K562 (cell line): ENCODE data around the gene EGF. TPM values are rescaled to one million over a fixed set of nuclear protein-coding genes. Genes with fewer than 3 reads are reported as not detected.

Experiments
- ATAC-seq: fragments of 200-7000 bp; cut with Tn5 transposase; 3 replicates; pipeline ENCODE4 v1.9.1; 2020; ENCODE audit warnings: moderate library complexity
- BruUV-seq: library from RNA; stranded (reverse); fragments of 400-500 nt; replicated peaks from 2 replicates; lab custom pipeline; 2021; lab: Mats Ljungman, UMichigan
- CTCF ChIA-PET: fragments of 300-600 bp; formaldehyde crosslinking; extraction: SDS; loops from one replicate; lab custom pipeline; 2021; ENCODE audit warnings: low intra/inter-chr PET ratio; lab: Yijun Ruan, JAX
- POLR2A ChIA-PET: fragments of 300-600, 350-650 bp; sonication (Branson Sonifier 250); formaldehyde crosslinking; extraction: SDS; loops from one replicate; lab custom pipeline; 2021; ENCODE audit warnings: antibody characterized with exemption, inconsistent platforms; lab: Yijun Ruan, JAX
- DNase-seq, 4 experiments: peaks; one replicate each; pipeline versions ENCODE4 v3.0.0 to v3.0.0-alpha.2; 2011 to 2018; ENCODE audit warnings: low spot score in 3 of 4, mixed read lengths in 3 of 4; ENCODE audit errors: extremely low read depth in 1 of 4
- FAIRE-seq: peaks from 2 replicates; lab custom pipeline; 2011; peaks lifted over from hg19 to GRCh38; lab: Jason Lieb, UNC
- H2AFZ ChIP-seq: 2 replicates; pipeline ENCODE4 v1.6.0; 2011; ENCODE audit warnings: low read depth, low read length, control low read depth, inconsistent platforms
- H3K27ac ChIP-seq: fragments of 200-600 bp; 3 replicates; pipeline ENCODE4 v1.8.0; 2011; ENCODE audit warnings: low read depth, mild to moderate bottlenecking, control low read depth, inconsistent platforms, low read length, moderate library complexity, mixed read lengths; ENCODE audit errors: extremely low read depth
- H3K27me3 ChIP-seq, 2 experiments: fragments of 300-600 bp in 1 of 2; 2 replicates in 1 of 2; 3 replicates in 1 of 2; pipeline versions ENCODE4 v1.6.0 to v1.8.0; 2011; ENCODE audit warnings: inconsistent platforms in 2 of 2, low read length in 2 of 2, mild to moderate bottlenecking in 1 of 2, mixed read lengths in 1 of 2, moderate library complexity in 1 of 2; ENCODE audit not compliant: control insufficient read depth in 2 of 2, insufficient read depth in 2 of 2
- H3K36me3 ChIP-seq: fragments of 300-600 bp; 3 replicates; pipeline ENCODE4 v1.8.0; 2011; ENCODE audit warnings: mild to moderate bottlenecking, low read length, inconsistent platforms; ENCODE audit not compliant: control insufficient read depth, insufficient read depth
- H3K4me1 ChIP-seq, 2 experiments: fragments of 200-600 bp in 1 of 2; replicated peaks in 1 of 2; 2 replicates in 1 of 2; 3 replicates in 1 of 2; pipeline versions ENCODE4 v1.5.1 to v1.8.0; 2011; ENCODE audit warnings: inconsistent platforms in 2 of 2, low read length in 2 of 2, mild to moderate bottlenecking in 1 of 2, mixed read lengths in 1 of 2, moderate library complexity in 1 of 2; ENCODE audit not compliant: control insufficient read depth in 2 of 2, insufficient read depth in 2 of 2
- H3K4me2 ChIP-seq: 2 replicates; pipeline ENCODE4 v1.6.1; 2011; ENCODE audit warnings: low read length, control low read depth, inconsistent platforms, mixed read lengths; ENCODE audit not compliant: insufficient read depth
- H3K4me3 ChIP-seq: fragments of 200-600 bp; sonication (generic), shearing (Covaris generic); 2 replicates; pipeline ENCODE4 v1.5.1; 2016; ENCODE audit warnings: control low read depth, inconsistent platforms
- H3K79me2 ChIP-seq: fragments of 200-600 bp; 3 replicates; pipeline ENCODE4 v1.8.0; 2011; ENCODE audit warnings: low read length, inconsistent platforms; ENCODE audit not compliant: control insufficient read depth, insufficient read depth
- H3K9ac ChIP-seq, 2 experiments: 2 replicates each; pipeline versions ENCODE4 v1.6.0 to v1.6.1; 2011; ENCODE audit warnings: low read depth in 2 of 2, low read length in 2 of 2, control low read depth in 1 of 2, inconsistent platforms in 1 of 2, mild to moderate bottlenecking in 1 of 2, mixed read lengths in 1 of 2; ENCODE audit not compliant: insufficient read depth in 1 of 2
- H3K9me1 ChIP-seq: one replicate; pipeline ENCODE4 v1.6.0; 2011; ENCODE audit warnings: inconsistent platforms, mild to moderate bottlenecking, low read length, moderate library complexity; ENCODE audit not compliant: control insufficient read depth, insufficient read depth
- H3K9me3 ChIP-seq: replicated peaks from 2 replicates; pipeline ENCODE4 v1.5.1; 2011; ENCODE audit warnings: low read depth, low read length, inconsistent platforms; ENCODE audit not compliant: control insufficient read depth, insufficient read depth
- H4K20me1 ChIP-seq: replicated peaks from 2 replicates; pipeline ENCODE4 v1.6.1; 2011; ENCODE audit warnings: low read length, inconsistent platforms, mixed read lengths; ENCODE audit not compliant: control insufficient read depth, insufficient read depth
- ETV1 ChIP-seq: fragments of 450-650 bp; conservative IDR thresholded peaks from 2 replicates; pipeline ENCODE4 v1.6.1; 2016; ENCODE audit warnings: missing genetic modification characterization, control low read depth, low read depth, missing compliant biosample characterization
- GMEB1 ChIP-seq: fragments of 250-450 bp; sonication (Bioruptor Pico); IDR thresholded peaks from 2 replicates; pipeline ENCODE4 v1.4.0; 2020; ENCODE audit warnings: mild to moderate bottlenecking
- HMGXB4 ChIP-seq: sonication (generic); formaldehyde crosslinking; IDR thresholded peaks from 2 replicates; pipeline ENCODE4 v1.8.1; 2023; ENCODE audit warnings: mild to moderate bottlenecking, missing genetic modification reagents
- MIER1 ChIP-seq: fragments of 450-650 bp; IDR thresholded peaks from 2 replicates; pipeline ENCODE4 v1.6.1; 2016; ENCODE audit warnings: antibody characterized with exemption, mild to moderate bottlenecking, low read depth
- NR1H2 ChIP-seq: sonication (generic); formaldehyde crosslinking; IDR thresholded peaks from 2 replicates; pipeline ENCODE4 v1.4.0; 2020; ENCODE audit warnings: mild to moderate bottlenecking, missing genetic modification reagents
- PRMT5 ChIP-seq: sonication (generic); formaldehyde crosslinking; IDR thresholded peaks from 2 replicates; pipeline ENCODE4 v1.5.0; 2020; ENCODE audit warnings: missing genetic modification reagents
- TAF15 ChIP-seq: fragments of 200-400 bp; formaldehyde crosslinking; IDR thresholded peaks from 2 replicates; pipeline ENCODE4 v1.6.1; 2017; ENCODE audit warnings: mild to moderate bottlenecking, low read depth, low read length, moderate library complexity
- TCF15 ChIP-seq: fragments of 250-450 bp; sonication (Bioruptor Pico); IDR thresholded peaks from 2 replicates; pipeline ENCODE4 v1.8.0; 2022; ENCODE audit warnings: moderate library complexity, mild to moderate bottlenecking, inconsistent platforms
- XRCC5 ChIP-seq: fragments of 200-400 bp; formaldehyde crosslinking; IDR thresholded peaks from 2 replicates; pipeline ENCODE4 v1.6.1; 2017; ENCODE audit warnings: low read depth, mild to moderate bottlenecking, low read length
- ZBTB9 ChIP-seq: fragments of 450-650 bp; formaldehyde crosslinking; IDR thresholded peaks from 2 replicates; pipeline ENCODE4 v1.4.0; 2020; ENCODE audit warnings: mild to moderate bottlenecking, moderate library complexity
- ZKSCAN3 ChIP-seq: fragments of 250-450 bp; sonication (Bioruptor Pico); IDR thresholded peaks from 2 replicates; pipeline ENCODE4 v1.4.0; 2020
- ZNF347 ChIP-seq: fragments of 450-650 bp; formaldehyde crosslinking; IDR thresholded peaks from 2 replicates; pipeline ENCODE4 v1.4.0; 2020; ENCODE audit warnings: low read depth, mild to moderate bottlenecking, moderate library complexity
- ZNF696 ChIP-seq: fragments of 250-450 bp; sonication (Bioruptor Pico); conservative IDR thresholded peaks from 2 replicates; pipeline ENCODE4 v1.4.0; 2020; ENCODE audit warnings: mild to moderate bottlenecking, moderate library complexity
- WGBS: fragments of 100-300 bp; shearing (Covaris generic); methylation state at CpG from one replicate; pipeline ENCODE4 v1.1.6; 2016; ENCODE audit warnings: low coverage, mixed read lengths; ENCODE audit not compliant: insufficient coverage; ENCODE audit errors: missing lambda C conversion rate; 5-methylcytosine and 5-hydroxymethylcytosine counted together
- in situ Hi-C: fragments of 300-500 bp; cut with MboI; formaldehyde crosslinking; loops from 4 replicates; pipeline ENCODE4 v1.15.0; 2018; ENCODE audit warnings: inconsistent platforms, mixed read lengths
- intact Hi-C: fragments of 100-400 bp; cut with micrococcal nuclease; formaldehyde crosslinking; loops from 2 replicates; pipeline ENCODE4 v1.14.2; 2022
- polyA plus RNA-seq, 8 experiments: library from polyadenylated mRNA; depleted of rRNA in 4 of 8; stranded (reverse) in 5 of 8; unstranded in 3 of 8; fragments of >200 nt; fragmentation: Nextera tagmentation in 2 of 8; fragmentation: Illumina TruSeq in 1 of 8; extraction: Ambion mirVana in 2 of 8; extraction: Trizol in 1 of 8; gene quantifications; 2 replicates each; pipeline versions ENCODE4 v1.2.1 to v1.2.3, GENCODE V29; 2011 to 2014; ENCODE audit warnings: inconsistent platforms in 1 of 8, missing spikeins in 1 of 8
- total RNA-seq, 7 experiments: library from RNA; depleted of rRNA in 6 of 7; stranded (reverse); fragments of >200 nt in 6 of 7; fragmentation: Illumina TruSeq in 2 of 7; extraction: Trizol in 2 of 7; gene quantifications; 2 replicates each; pipeline versions ENCODE4 v1.2.1 to v1.2.3, GENCODE V29; 2011 to 2021; ENCODE audit warnings: low replicate concordance in 1 of 7

EGF gene
- total and polyA plus RNA-seq, 9 of the 15 experiments (the other 6 are each of a cell fraction or from before 2014, with no cell fraction given) = 0.32 to 3.1 (median 1.3) TPM

GRCh38 chr4:109982521-109982920, 69.8 kb downstream of the EGF start:
- H2AFZ ChIP-seq = no peak overlapping the region
- WGBS = 0% methylated on average over 3 of the region's 3 CpGs
- no peak overlapping the region for H3K4me3 ChIP-seq
- in situ Hi-C loops = loop anchor here (10.0 kb wide), 1 partner anchor 558 kb away; no protein-coding TSS in a partner anchor
- no peaks in the 10 kb centered on the region for H3K79me2 ChIP-seq
- H3K4me1 ChIP-seq = no peaks in the 10 kb centered on the region
- CTCF ChIA-PET = no interaction called here
- no peaks in the 10 kb centered on the region for H3K9me1 ChIP-seq
- no peak overlapping the region for H3K4me2 ChIP-seq
- no TSS peak for BruUV-seq
- H3K9me3 ChIP-seq = no peaks in the 10 kb centered on the region
- POLR2A ChIA-PET = no interaction called here
- no peak overlapping the region for H3K27ac ChIP-seq
- H3K9ac ChIP-seq = no peak overlapping the region
- no peaks in the 10 kb centered on the region for H4K20me1 ChIP-seq
- H3K36me3 ChIP-seq = no peaks in the 10 kb centered on the region
- FAIRE-seq (no peak), ATAC-seq (no peak), DNase-seq (no peak)
- TF ChIP-seq ZNF347 (CRISPR knock-in tag) (no peak), TAF15 (no peak), MIER1 (no peak), GMEB1 (CRISPR knock-in tag) (no peak), ETV1 (no peak), ZKSCAN3 (CRISPR knock-in tag) (no peak), HMGXB4 (CRISPR knock-in tag) (no peak), NR1H2 (CRISPR knock-in tag) (no peak), ZBTB9 (CRISPR knock-in tag) (no peak), XRCC5 (no peak), PRMT5 (CRISPR knock-in tag) (no peak), ZNF696 (CRISPR knock-in tag) (no peak), TCF15 (CRISPR knock-in tag) (no peak)
- peaks cover 0 to 4% of the 10 kb centered on the region in 2 experiments; a peak in 1 of 5 replicates for H3K27me3 ChIP-seq
- intact Hi-C loops = no loop called here
